MM.1S (cell line): ENCODE data around the gene PEX19.

Source experiments
- EZH2 ChIP-seq: fragments of 300-600 bp; sonication (generic); optimal IDR thresholded peaks from 2 replicates; pipeline ENCODE3; 2017; ENCODE audit warnings: low read depth, mild to moderate bottlenecking, antibody characterized with exemption, low read length, mixed read lengths
- TF ChIP-seq, protein P1 (sequence below): fragments of 300-600 bp; sonication (generic); IDR thresholded peaks from 2 replicates; pipeline ENCODE4 v1.5.1; 2016; ENCODE audit warnings: antibody characterized with exemption, low read length, mixed read lengths

DNA sequence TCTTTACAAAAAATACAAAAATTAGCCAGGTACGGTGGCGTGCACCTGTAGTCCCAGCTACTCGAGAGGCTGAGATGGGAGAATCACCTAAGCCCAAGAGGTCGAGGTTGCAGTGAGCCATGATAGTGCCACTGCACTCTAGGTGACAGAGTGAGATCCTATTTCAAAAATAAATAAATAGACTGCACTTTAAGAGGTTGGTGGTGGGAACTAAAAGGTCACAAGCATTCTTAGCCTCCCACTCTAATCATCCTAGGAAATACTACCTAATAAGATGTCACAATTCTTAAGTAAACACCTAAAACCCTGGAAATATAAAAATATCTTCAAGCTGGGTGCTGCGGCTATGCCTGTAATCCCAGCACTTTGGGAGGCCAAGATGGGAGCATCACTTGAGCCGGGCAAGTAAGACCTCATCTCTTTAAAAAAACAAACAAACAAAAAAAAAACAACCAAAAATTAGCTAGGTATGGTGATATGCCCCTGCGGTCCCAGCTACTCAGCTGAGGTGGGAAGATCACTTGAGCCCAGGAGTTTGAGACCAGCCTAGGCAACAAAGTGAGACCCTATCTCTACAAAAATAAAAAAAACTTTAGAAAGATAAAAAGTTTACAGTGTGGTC is 26.6 kb downstream of the PEX19 start:
- TF ChIP-seq, protein P1, sequence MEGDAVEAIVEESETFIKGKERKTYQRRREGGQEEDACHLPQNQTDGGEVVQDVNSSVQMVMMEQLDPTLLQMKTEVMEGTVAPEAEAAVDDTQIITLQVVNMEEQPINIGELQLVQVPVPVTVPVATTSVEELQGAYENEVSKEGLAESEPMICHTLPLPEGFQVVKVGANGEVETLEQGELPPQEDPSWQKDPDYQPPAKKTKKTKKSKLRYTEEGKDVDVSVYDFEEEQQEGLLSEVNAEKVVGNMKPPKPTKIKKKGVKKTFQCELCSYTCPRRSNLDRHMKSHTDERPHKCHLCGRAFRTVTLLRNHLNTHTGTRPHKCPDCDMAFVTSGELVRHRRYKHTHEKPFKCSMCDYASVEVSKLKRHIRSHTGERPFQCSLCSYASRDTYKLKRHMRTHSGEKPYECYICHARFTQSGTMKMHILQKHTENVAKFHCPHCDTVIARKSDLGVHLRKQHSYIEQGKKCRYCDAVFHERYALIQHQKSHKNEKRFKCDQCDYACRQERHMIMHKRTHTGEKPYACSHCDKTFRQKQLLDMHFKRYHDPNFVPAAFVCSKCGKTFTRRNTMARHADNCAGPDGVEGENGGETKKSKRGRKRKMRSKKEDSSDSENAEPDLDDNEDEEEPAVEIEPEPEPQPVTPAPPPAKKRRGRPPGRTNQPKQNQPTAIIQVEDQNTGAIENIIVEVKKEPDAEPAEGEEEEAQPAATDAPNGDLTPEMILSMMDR: no peak
- no peak for TF ChIP-seq EZH2
